GM12878 (cell line): ENCODE measurements around the gene ZBTB16. TPM values are rescaled to one million over a fixed set of nuclear protein-coding genes. Genes with fewer than 3 reads are reported as not detected.

Experiments used
- ATAC-seq: fragments of 200-7000 bp; cut with Tn5 transposase; 3 replicates; pipeline ENCODE4 v1.9.1; 2020; ENCODE audit warnings: mild to moderate bottlenecking, moderate library complexity
- BruUV-seq: library from RNA; stranded (reverse); fragments of 400-500 nt; replicated peaks from 2 replicates; lab custom pipeline; 2021; lab: Mats Ljungman, UMichigan
- CTCF ChIA-PET: fragments of 300-600 bp; sonication (Branson Sonifier 250); formaldehyde crosslinking; extraction: SDS; loops from one replicate; lab custom pipeline; 2021; ENCODE audit warnings: inconsistent platforms; lab: Yijun Ruan, JAX
- POLR2A ChIA-PET: fragments of 350-600 bp; formaldehyde crosslinking; extraction: SDS; loops from one replicate; lab custom pipeline; 2021; ENCODE audit warnings: inconsistent platforms; lab: Charles Lee
- RAD21 ChIA-PET: fragments of 300-600 bp; sonication (Branson Sonifier 250); formaldehyde crosslinking; loops from one replicate; lab custom pipeline; 2023; ENCODE audit warnings: antibody characterized with exemption; ENCODE audit not compliant: unreplicated experiment; lab: Charles Lee
- SMC1A ChIA-PET: fragments of 300-600 bp; sonication (Branson Sonifier 250); formaldehyde crosslinking; loops from one replicate; lab custom pipeline; 2023; ENCODE audit not compliant: unreplicated experiment, uncharacterized antibody; lab: Charles Lee
- DNase-seq: peaks from one replicate; pipeline ENCODE4 v3.0.0-alpha.2; 2011; ENCODE audit warnings: low read depth, low spot score
- FAIRE-seq: peaks from 3 replicates; lab custom pipeline; 2011; peaks lifted over from hg19 to GRCh38; lab: Jason Lieb, UNC
- H2AFZ ChIP-seq: 2 replicates; pipeline ENCODE4 v1.6.0; 2011; ENCODE audit warnings: low read depth, low read length, control low read depth; ENCODE audit not compliant: control insufficient read depth
- H3K27ac ChIP-seq: 2 replicates; pipeline ENCODE4 v1.5.1; 2011; ENCODE audit warnings: control low read depth; ENCODE audit not compliant: control insufficient read depth, insufficient read depth
- H3K27me3 ChIP-seq, 2 experiments: replicated peaks in 1 of 2; 2 replicates each; pipeline versions ENCODE4 v1.6.0 to v1.6.1; 2011; ENCODE audit warnings: low read length in 1 of 2; ENCODE audit not compliant: control insufficient read depth in 2 of 2, insufficient read depth in 2 of 2
- H3K36me3 ChIP-seq, 2 experiments: 2 replicates each; pipeline ENCODE4 v1.5.1; 2011; ENCODE audit warnings: low read length in 1 of 2; ENCODE audit not compliant: control insufficient read depth in 2 of 2, insufficient read depth in 2 of 2
- H3K4me1 ChIP-seq: 2 replicates; pipeline ENCODE4 v1.6.1; 2011; ENCODE audit warnings: mild to moderate bottlenecking, low read length, moderate library complexity, mixed read lengths; ENCODE audit not compliant: control insufficient read depth, insufficient read depth
- H3K4me2 ChIP-seq: 2 replicates; pipeline ENCODE4 v1.6.0; 2011; ENCODE audit warnings: control low read depth; ENCODE audit not compliant: control insufficient read depth, insufficient read depth
- H3K4me3 ChIP-seq: fragments of 200-600 bp; sonication (generic); 2 replicates; pipeline ENCODE4 v1.5.1; 2016
- H3K79me2 ChIP-seq: 2 replicates; pipeline ENCODE4 v1.6.0; 2011; ENCODE audit warnings: low read length; ENCODE audit not compliant: control insufficient read depth, insufficient read depth
- H3K9ac ChIP-seq: 2 replicates; pipeline ENCODE4 v1.8.0; 2011; ENCODE audit warnings: low read length, control low read depth, mixed read lengths; ENCODE audit not compliant: control insufficient read depth, insufficient read depth
- H3K9me3 ChIP-seq: replicated peaks from 3 replicates; pipeline ENCODE4 v1.5.1; 2011; ENCODE audit warnings: mild to moderate bottlenecking, low read length; ENCODE audit not compliant: control insufficient read depth, insufficient read depth
- H4K20me1 ChIP-seq: 2 replicates; pipeline ENCODE4 v1.6.0; 2011; ENCODE audit not compliant: control insufficient read depth, insufficient read depth
- ATF2 ChIP-seq: IDR thresholded peaks from 2 replicates; pipeline ENCODE4 v1.6.1; 2012; ENCODE audit warnings: low read length, inconsistent platforms
- ATF3 ChIP-seq: IDR thresholded peaks from 2 replicates; pipeline ENCODE4 v1.6.1; 2011; ENCODE audit warnings: low read depth, mild to moderate bottlenecking, low read length, moderate library complexity, borderline replicate concordance; ENCODE audit errors: extremely low read depth
- BRCA1 ChIP-seq: IDR thresholded peaks from 2 replicates; pipeline ENCODE4 v1.6.1; 2011; ENCODE audit warnings: low read depth, low read length, improper control_type of control experiment
- CBX3 ChIP-seq: fragments of 200-600 bp; sonication (generic); IDR thresholded peaks from 2 replicates; pipeline ENCODE4 v1.6.1; 2016; ENCODE audit warnings: low read depth, borderline replicate concordance
- EP300 ChIP-seq, 2 experiments: fragments of 150-350 bp in 1 of 2; IDR thresholded peaks; 2 replicates each; pipeline ENCODE4 v1.6.1; 2011 to 2012; ENCODE audit warnings: low read depth in 2 of 2, low read length in 2 of 2, borderline replicate concordance in 1 of 2, improper control_type of control experiment in 1 of 2, inconsistent platforms in 1 of 2; ENCODE audit not compliant: control insufficient read depth in 1 of 2
- EZH2 ChIP-seq: IDR thresholded peaks from 2 replicates; pipeline ENCODE4 v1.6.1; 2012; ENCODE audit warnings: low read depth, mild to moderate bottlenecking, control low read depth, inconsistent platforms, low read length, borderline replicate concordance; ENCODE audit not compliant: control insufficient read depth
- FOS ChIP-seq: IDR thresholded peaks from 3 replicates; pipeline ENCODE4 v1.6.1; 2011; ENCODE audit warnings: borderline replicate concordance; ENCODE audit not compliant: insufficient read length; ENCODE audit errors: extremely low read depth
- SMARCA5 ChIP-seq: fragments of 450-650 bp; IDR thresholded peaks from 2 replicates; pipeline ENCODE4 v1.6.1; 2017; ENCODE audit warnings: mild to moderate bottlenecking
- SPI1 ChIP-seq: IDR thresholded peaks from 2 replicates; pipeline ENCODE4 v1.6.1; 2011; ENCODE audit warnings: low read depth, mild to moderate bottlenecking, low read length, moderate library complexity, borderline replicate concordance; ENCODE audit not compliant: insufficient read depth
- SREBF1 ChIP-seq: IDR thresholded peaks from 2 replicates; pipeline ENCODE4 v1.6.1; 2012; ENCODE audit warnings: mild to moderate bottlenecking, low read length
- TAF1 ChIP-seq: IDR thresholded peaks from 2 replicates; pipeline ENCODE4 v1.6.1; 2011; ENCODE audit warnings: mild to moderate bottlenecking, low read depth, low read length, borderline replicate concordance
- USF1 ChIP-seq: IDR thresholded peaks from 2 replicates; pipeline ENCODE4 v1.6.1; 2011; ENCODE audit warnings: borderline replicate concordance, low read depth, mild to moderate bottlenecking, moderate library complexity, mixed read lengths, low read length; ENCODE audit not compliant: insufficient read depth; ENCODE audit errors: extremely low read length
- ZNF217 ChIP-seq: fragments of 450-650 bp; IDR thresholded peaks from 2 replicates; pipeline ENCODE4 v1.6.1; 2017; ENCODE audit warnings: antibody characterized with exemption, mild to moderate bottlenecking
- whole genome bisulfite sequencing: methylation state at CpG from one replicate; pipeline ENCODE4 v1.1.6; 2016; ENCODE audit warnings: low lambda C conversion rate; ENCODE audit not compliant: insufficient replicate concordance, insufficient coverage; ENCODE audit errors: missing lambda C conversion rate; 5-methylcytosine and 5-hydroxymethylcytosine counted together
- in situ Hi-C: fragments of 300-500 bp; cut with MboI; formaldehyde crosslinking; loops from 9 replicates; pipeline ENCODE4 v1.14.3; 2018; ENCODE audit warnings: mixed read lengths
- intact Hi-C: fragments of 100-400 bp; cut with micrococcal nuclease; formaldehyde crosslinking; loops from one replicate; pipeline ENCODE4 v1.14.2; 2022; ENCODE audit not compliant: unreplicated experiment
- polyA plus RNA-seq, 11 experiments: library from polyadenylated mRNA; depleted of rRNA in 4 of 11; unstranded in 6 of 11; stranded (reverse) in 5 of 11; fragments of >200 nt; fragmentation: Nextera tagmentation in 4 of 11; fragmentation: Illumina TruSeq in 1 of 11; extraction: Ambion mirVana in 4 of 11; extraction: Trizol in 1 of 11; gene quantifications; 1 replicate in 1 of 11; 2 replicates in 10 of 11; pipeline versions ENCODE4 v1.2.1 to v1.2.3, GENCODE V29; 2011 to 2016; ENCODE audit warnings: inconsistent platforms in 2 of 11, missing spikeins in 2 of 11, low read depth in 1 of 11
- total RNA-seq, 4 experiments: library from RNA; depleted of rRNA in 3 of 4; stranded (reverse); fragments of >200 nt in 3 of 4; fragmentation: Illumina TruSeq in 1 of 4; extraction: Trizol in 1 of 4; gene quantifications; 2 replicates each; pipeline versions ENCODE4 v1.2.1 to v1.2.3, GENCODE V29; 2013 to 2021

Gene ZBTB16
- total and polyA plus RNA-seq, 10 of the 15 experiments (the other 5 are each of a cell fraction or from before 2014, with no cell fraction given), result 0.38 TPM; not detected in 9

GRCh38 chr11:114196997-114197703 is 137.6 kb downstream of the ZBTB16 start:
- CTCF ChIA-PET, result no interaction called here
- RAD21 ChIA-PET, result no interaction called here

GRCh38 chr11:114197799-114198500 is 138.4 kb downstream of the ZBTB16 start:
- H3K79me2 ChIP-seq, result no peaks in the 10 kb centered on the region
- no peaks in the 10 kb centered on the region for H3K4me1 ChIP-seq
- no peak for FAIRE-seq
- H3K4me3 ChIP-seq, result no peak overlapping the region
- ChIA-PET SMC1A (no interaction called here), CTCF (no interaction called here)
- intact Hi-C loops, result no loop called here
- no peak overlapping the region for H3K4me2 ChIP-seq
- no peaks in the 10 kb centered on the region for H3K9me3 ChIP-seq
- H3K27me3 ChIP-seq, result peaks cover 2 to 3% of the 10 kb centered on the region in 2 experiments; a peak in 2 of 4 replicates
- DNase-seq, result no peak
- no peaks in the 10 kb centered on the region for H3K36me3 ChIP-seq
- TF ChIP-seq ATF3, result no peak
- no peak for TF ChIP-seq USF1
- TF ChIP-seq BRCA1, result no peak
- TF ChIP-seq ZNF217, result no peak
- no peak for TF ChIP-seq SPI1
- TF ChIP-seq ATF2, result no peak
- TF ChIP-seq, all 136 proteins: peak for 0
- ATAC-seq, result no peak
- Histone ChIP-seq H3K27ac (no peak overlapping the region), H3K9ac (no peak overlapping the region), H4K20me1 (no peaks in the 10 kb centered on the region), H2AFZ (no peak overlapping the region)
- BruUV-seq, result no TSS peak
- ChIA-PET RAD21 (no interaction called here), POLR2A (no interaction called here)
- WGBS, result 48% methylated on average over 10 of the region's 10 CpGs
- in situ Hi-C loops, result no loop called here

More at GRCh38 chr11:114196997-114197703, 137.6 kb downstream of the ZBTB16 start:
- SMC1A ChIA-PET, result no interaction called here
- Histone ChIP-seq H3K4me2 (no peak overlapping the region), H3K27me3 (peaks cover under 1 to 2% of the 10 kb centered on the region in 2 experiments; a peak in 2 of 4 replicates), H3K27ac (no peak overlapping the region), H3K9ac (no peak overlapping the region), H3K4me3 (no peak overlapping the region), H4K20me1 (no peaks in the 10 kb centered on the region), H2AFZ (no peak overlapping the region), H3K79me2 (no peaks in the 10 kb centered on the region), H3K36me3 (no peaks in the 10 kb centered on the region), H3K4me1 (no peaks in the 10 kb centered on the region), H3K9me3 (no peaks in the 10 kb centered on the region)
- TF ChIP-seq CBX3, result no peak
- TF ChIP-seq TAF1, result no peak
- no peak for TF ChIP-seq EP300 (IDR thresholded peaks at IDR 0.05; ENCODE audit: borderline replicate concordance in 1 of 2, control insufficient read depth in 1 of 2, low read depth in 2 of 2, low read length in 2 of 2)
- TF ChIP-seq SMARCA5, result no peak
- TF ChIP-seq FOS, result no peak
- TF ChIP-seq EZH2, result no peak
- no peak for TF ChIP-seq SREBF1
- no peak for FAIRE-seq
- 14% methylated on average over 7 of the region's 7 CpGs for WGBS
- POLR2A ChIA-PET, result no interaction called here
- intact Hi-C loops (no loop called here), in situ Hi-C loops (no loop called here)
- no peak for DNase-seq
- ATAC-seq, result no peak
- no TSS peak for BruUV-seq
